Ovary (tissue), 9 donors: ENCODE results near the gene CYP46A1. TPM values are rescaled to one million over a fixed set of nuclear protein-coding genes. Genes with fewer than 3 reads are reported as not detected.
A peak's percentile ranks its signal among the peaks of the same experiment; 100 is the strongest.

Source experiments
- DNase-seq, 5 donors: peaks; one replicate each; pipeline ENCODE4 v3.0.0-alpha.2; 2019 to 2020
- H3K27ac ChIP-seq, 2 donors: fragments of 200-600 bp; one replicate each; pipeline versions ENCODE4 v1.5.1 to v1.8.0; 2019 to 2022
- H3K27me3 ChIP-seq: fragments of 200-600 bp; one replicate; pipeline ENCODE4 v1.8.0; 2022
- H3K36me3 ChIP-seq: fragments of 200-600 bp; sonication (generic); one replicate; pipeline ENCODE4 v1.5.1; 2019
- H3K4me1 ChIP-seq: one replicate; pipeline ENCODE4 v1.8.1; 2013; ENCODE audit warnings: mild to moderate bottlenecking, moderate library complexity; ENCODE audit not compliant: insufficient read depth
- H3K4me3 ChIP-seq: fragments of 200-600 bp; sonication (generic); one replicate; pipeline ENCODE4 v1.5.1; 2017
- H3K9me3 ChIP-seq, 2 donors: fragments of 200-600 bp in 1 of 2; sonication (generic) in 1 of 2; one replicate each; pipeline versions ENCODE4 v1.5.1 to v1.8.1; 2013 to 2019; ENCODE audit warnings: mild to moderate bottlenecking in 1 of 2, moderate library complexity in 1 of 2
- EP300 ChIP-seq: sonication (generic); formaldehyde crosslinking; IDR thresholded peaks from one replicate; pipeline ENCODE4 v1.6.1; 2017; ENCODE audit warnings: antibody characterized with exemption
- POLR2A ChIP-seq: fragments of 450-650 bp; IDR thresholded peaks from one replicate; pipeline ENCODE4 v1.6.1; 2017; ENCODE audit warnings: antibody characterized with exemption, mild to moderate bottlenecking, moderate library complexity
- WGBS, 3 donors: extraction: QIAGEN DNeasy Blood & Tissue Kit in 1 of 3; methylation state at CpG; one replicate each; pipeline versions ENCODE4 v1.1.5 to v1.1.7; 2013 to 2017; 5-methylcytosine and 5-hydroxymethylcytosine counted together
- intact Hi-C, 4 donors: fragments of 100-400 bp; cut with DNase I; formaldehyde crosslinking; loops; one replicate each; pipeline versions ENCODE4 v1.11.0 to v1.15.1; 2022 to 2023
- polyA plus RNA-seq, 2 donors: library from polyadenylated mRNA; stranded (reverse); fragments of 200-250 nt in 1 of 2; fragments of 350-450 nt in 1 of 2; fragmentation: Illumina TruSeq in 1 of 2; extraction: RNeasy Lipid Tissue Mini Kit (QIAGEN cat#74804) in 1 of 2; gene quantifications; one replicate each; pipeline ENCODE4 v1.2.3, GENCODE V29; 2013 to 2014
- total RNA-seq, 7 donors: library from RNA; depleted of rRNA in 2 of 7; stranded (reverse); fragments of >200 nt in 2 of 7; fragmentation: NEBNext Ultra II Directional in 3 of 7; extraction: Animal tissue kit (Norgen Biotek cat#: 25700) in 3 of 7; gene quantifications; one replicate each; pipeline versions ENCODE4 v1.1.0 to v1.2.4, GENCODE V29; 2016 to 2023
- TF ChIP-seq, protein P1 (sequence below), 3 donors: fragments of 450-650 bp in 2 of 3; fragments of 200-600 bp in 1 of 3; IDR thresholded peaks; one replicate each; pipeline versions ENCODE4 v1.5.1 to v1.8.0; 2016 to 2022; ENCODE audit warnings: antibody characterized with exemption in 3 of 3, mild to moderate bottlenecking in 1 of 3
- donor health status: DM: no; HTN: no; CAD: no; lungs with moderate emphysema.
- donor health status: DM: no; HTN: no; CAD: no.
- donor health status: Bipolar disorder and iron deficiency.
- donor health status: DM: yes; HTN: yes; CAD: no.
- donor health status: DM: no; HTN: no; CAD: no.
- donor health status: DM: yes; HTN: yes; CAD: no.

CYP46A1 gene
- total and polyA plus RNA-seq, 9 donors = 0.48 to 4.9 (median 1.7) TPM

DNA sequence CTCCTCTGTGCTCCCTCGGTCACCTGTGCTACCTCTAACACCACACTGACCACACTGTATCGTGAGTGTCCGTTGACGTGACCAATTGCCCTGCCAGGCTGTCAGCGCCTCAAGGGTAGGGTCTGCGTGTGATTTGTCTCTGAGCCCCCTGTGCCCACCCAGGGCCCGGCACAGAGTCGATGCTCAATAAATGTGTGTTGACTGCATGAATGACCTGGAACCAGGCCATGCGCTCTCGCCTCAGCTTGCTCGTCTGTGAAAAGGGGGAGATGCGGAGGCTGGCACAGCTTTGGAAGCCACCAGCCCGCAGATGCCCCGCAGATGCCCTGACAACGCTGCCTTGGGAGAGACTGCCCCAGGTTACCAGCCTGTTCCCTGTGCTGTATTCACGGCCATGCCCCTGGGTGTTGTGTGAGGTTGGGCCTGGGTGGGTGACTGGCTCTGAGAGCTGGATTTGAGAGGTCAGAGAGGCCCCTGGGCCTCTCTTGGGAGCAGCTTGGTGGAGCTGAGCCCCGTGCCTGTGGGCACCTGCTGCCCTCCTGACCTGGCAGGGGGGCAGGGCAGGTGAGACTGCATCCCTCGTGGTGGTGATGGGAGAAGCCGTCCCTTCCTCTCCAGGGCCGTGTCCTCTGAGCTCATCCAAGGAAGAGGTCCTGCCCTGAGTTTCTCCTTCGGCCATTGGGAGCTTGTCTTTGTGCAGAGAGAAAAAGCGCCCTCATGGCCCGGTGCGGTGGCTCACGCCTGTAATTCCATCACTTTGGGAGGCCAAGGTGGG is 43.2 kb downstream of the CYP46A1 start:
- 77 to 86% (median 82%) methylated on average over 25 of the region's 25 CpGs for WGBS, 3 donors
- no peak for TF ChIP-seq EP300
- TF ChIP-seq, protein P1, sequence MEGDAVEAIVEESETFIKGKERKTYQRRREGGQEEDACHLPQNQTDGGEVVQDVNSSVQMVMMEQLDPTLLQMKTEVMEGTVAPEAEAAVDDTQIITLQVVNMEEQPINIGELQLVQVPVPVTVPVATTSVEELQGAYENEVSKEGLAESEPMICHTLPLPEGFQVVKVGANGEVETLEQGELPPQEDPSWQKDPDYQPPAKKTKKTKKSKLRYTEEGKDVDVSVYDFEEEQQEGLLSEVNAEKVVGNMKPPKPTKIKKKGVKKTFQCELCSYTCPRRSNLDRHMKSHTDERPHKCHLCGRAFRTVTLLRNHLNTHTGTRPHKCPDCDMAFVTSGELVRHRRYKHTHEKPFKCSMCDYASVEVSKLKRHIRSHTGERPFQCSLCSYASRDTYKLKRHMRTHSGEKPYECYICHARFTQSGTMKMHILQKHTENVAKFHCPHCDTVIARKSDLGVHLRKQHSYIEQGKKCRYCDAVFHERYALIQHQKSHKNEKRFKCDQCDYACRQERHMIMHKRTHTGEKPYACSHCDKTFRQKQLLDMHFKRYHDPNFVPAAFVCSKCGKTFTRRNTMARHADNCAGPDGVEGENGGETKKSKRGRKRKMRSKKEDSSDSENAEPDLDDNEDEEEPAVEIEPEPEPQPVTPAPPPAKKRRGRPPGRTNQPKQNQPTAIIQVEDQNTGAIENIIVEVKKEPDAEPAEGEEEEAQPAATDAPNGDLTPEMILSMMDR (IDR thresholded peaks at IDR 0.05) = no peak
- no peak for TF ChIP-seq POLR2A
- intact Hi-C loops = loop anchor here in 1 of 4 donors (5.0 kb wide), 1 partner anchor 160 kb away; no protein-coding TSS in a partner anchor

DNA sequence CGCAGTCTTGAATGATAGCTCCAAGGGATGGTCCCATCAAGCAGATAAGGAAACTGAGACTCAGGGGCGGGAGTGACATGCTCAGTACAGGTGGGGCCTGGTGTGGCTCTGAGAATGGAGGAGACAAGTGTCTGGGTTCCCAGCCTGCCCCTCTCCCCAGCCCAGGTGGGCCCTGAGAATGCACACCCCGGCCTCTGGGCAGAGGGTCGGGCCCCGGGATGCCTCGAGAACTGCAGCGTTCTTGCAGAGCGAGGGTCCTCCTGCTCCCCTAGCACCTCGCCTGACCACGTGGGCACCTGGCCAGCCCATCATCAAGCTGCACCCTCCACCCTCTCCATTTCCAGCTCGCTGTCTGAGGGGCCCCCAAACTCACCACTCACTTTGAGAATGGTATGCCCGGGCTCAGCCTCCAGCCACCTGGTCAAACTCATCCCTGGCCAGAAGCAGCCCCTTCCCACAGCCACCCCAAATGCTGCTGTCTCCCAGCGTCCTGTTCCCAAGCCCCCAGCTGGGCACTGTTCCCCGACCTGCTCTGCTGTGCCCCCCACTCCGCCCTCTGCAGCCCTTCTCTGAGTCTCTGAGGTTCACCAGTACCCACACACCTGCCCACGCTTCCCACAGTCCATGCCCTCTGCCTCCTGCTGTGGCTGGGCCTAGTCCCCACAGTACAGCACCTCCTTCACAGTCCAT is 44.3 kb downstream of the CYP46A1 start:
- Histone ChIP-seq H3K4me1 (peaks cover 9% of the 10 kb centered on the region), H3K9me3 (no peaks in the 10 kb centered on the region), H3K27ac (no peak overlapping the region), H3K27me3 (no peaks in the 10 kb centered on the region), H3K4me3 (no peak overlapping the region), H3K36me3 (no peaks in the 10 kb centered on the region)
- 75 to 86% (median 79%) methylated on average over 16 of the region's 16 CpGs for WGBS, 3 donors
- intact Hi-C loops = loop anchor here in 3 of 4 donors (2.0 to 5.0 kb wide), 3 partner anchors 156 to 159 kb away; no protein-coding TSS in a partner anchor
- DNase-seq = peak; percentile 6 to 26 (median 19)
- TF ChIP-seq POLR2A (no peak), EP300 (no peak)
- TF ChIP-seq, protein P1 (IDR thresholded peaks at IDR 0.05) = no peak

More for the DNA sequence above, 43.2 kb downstream of the CYP46A1 start:
- Histone ChIP-seq H3K4me3 (no peak overlapping the region), H3K36me3 (no peaks in the 10 kb centered on the region), H3K4me1 (peaks cover 9% of the 10 kb centered on the region), H3K9me3 (no peaks in the 10 kb centered on the region), H3K27me3 (no peaks in the 10 kb centered on the region), H3K27ac (no peak overlapping the region)
- DNase-seq = peak in 3 of 5 donors; percentile 12 to 23 (median 14)

DNA sequence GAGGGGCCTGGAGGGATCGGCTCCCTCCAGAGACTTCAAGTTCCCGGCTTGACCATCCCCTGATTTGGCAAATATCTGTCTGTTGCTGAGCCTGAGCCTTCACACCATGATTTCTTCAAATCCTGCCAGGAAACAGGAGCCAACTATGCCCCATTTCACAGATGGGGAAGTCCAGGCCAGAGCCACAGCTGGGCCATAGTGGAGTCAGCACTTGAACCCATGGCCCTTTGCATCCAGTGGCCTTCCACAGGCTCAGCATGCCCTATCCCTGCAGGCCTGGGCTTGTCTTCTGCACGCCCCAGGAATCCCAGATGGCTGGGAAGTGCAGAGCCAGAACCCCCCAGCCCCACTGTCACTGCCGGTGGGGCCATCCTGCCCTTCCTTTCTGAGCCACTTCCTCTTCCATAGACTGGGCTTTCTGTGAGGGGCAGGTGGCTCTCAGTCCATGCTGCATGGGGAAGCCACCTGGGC is 44.9 kb downstream of the CYP46A1 start:
- TF ChIP-seq, protein P1 (IDR thresholded peaks at IDR 0.05) = no peak
- TF ChIP-seq EP300 (no peak), POLR2A (no peak)
- intact Hi-C loops = loop anchor here in 3 of 4 donors (2.0 to 5.0 kb wide), 3 partner anchors 156 to 158 kb away; no protein-coding TSS in a partner anchor
- 63 to 68% (median 65%) methylated on average over 3 to 4 of the region's 4 CpGs for WGBS, 3 donors
- peak in 4 of 5 donors; percentile 5 to 21 (median 6) for DNase-seq
- Histone ChIP-seq H3K27me3 (no peaks in the 10 kb centered on the region), H3K4me1 (peaks cover 9% of the 10 kb centered on the region), H3K9me3 (no peaks in the 10 kb centered on the region), H3K36me3 (no peaks in the 10 kb centered on the region), H3K27ac (no peak overlapping the region), H3K4me3 (no peak overlapping the region)
